ENCODE measurements around the gene NTN4.

DNA sequence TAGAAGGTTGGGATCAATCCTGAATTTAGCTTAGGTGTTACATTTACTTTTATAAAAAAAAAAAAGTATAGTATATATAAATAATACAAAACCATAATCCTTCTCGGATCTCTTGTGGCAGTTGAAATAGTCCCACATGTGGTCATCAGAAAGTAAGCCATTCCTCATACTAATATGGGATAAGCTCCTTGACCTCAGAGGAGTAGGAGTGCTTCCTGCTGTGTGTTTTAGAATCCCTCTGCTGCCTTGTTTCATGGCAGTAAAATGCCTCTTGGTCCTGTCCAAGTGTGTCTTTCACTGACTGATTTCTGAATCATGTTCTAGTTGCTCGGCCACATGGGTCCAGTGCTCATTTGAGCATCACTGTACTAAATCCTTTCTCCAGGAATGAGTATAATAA lies 117.0 kb downstream of the NTN4 start:
- TF ChIP-seq, protein P1, sequence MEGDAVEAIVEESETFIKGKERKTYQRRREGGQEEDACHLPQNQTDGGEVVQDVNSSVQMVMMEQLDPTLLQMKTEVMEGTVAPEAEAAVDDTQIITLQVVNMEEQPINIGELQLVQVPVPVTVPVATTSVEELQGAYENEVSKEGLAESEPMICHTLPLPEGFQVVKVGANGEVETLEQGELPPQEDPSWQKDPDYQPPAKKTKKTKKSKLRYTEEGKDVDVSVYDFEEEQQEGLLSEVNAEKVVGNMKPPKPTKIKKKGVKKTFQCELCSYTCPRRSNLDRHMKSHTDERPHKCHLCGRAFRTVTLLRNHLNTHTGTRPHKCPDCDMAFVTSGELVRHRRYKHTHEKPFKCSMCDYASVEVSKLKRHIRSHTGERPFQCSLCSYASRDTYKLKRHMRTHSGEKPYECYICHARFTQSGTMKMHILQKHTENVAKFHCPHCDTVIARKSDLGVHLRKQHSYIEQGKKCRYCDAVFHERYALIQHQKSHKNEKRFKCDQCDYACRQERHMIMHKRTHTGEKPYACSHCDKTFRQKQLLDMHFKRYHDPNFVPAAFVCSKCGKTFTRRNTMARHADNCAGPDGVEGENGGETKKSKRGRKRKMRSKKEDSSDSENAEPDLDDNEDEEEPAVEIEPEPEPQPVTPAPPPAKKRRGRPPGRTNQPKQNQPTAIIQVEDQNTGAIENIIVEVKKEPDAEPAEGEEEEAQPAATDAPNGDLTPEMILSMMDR (IDR thresholded peaks at IDR 0.05): no peak
- TF ChIP-seq POLR2AphosphoS5 (IDR thresholded peaks at IDR 0.05): no peak

Data from prostate gland (tissue), 2 donors.